Astrocyte (in vitro differentiated cells and primary cell): ENCODE data around the gene PHF11. TPM values are rescaled to one million over a fixed set of nuclear protein-coding genes. Genes with fewer than 3 reads are reported as not detected.

Source experiments
- DNase-seq: peaks from one replicate; pipeline ENCODE4 v3.0.0-alpha.2; 2010; ENCODE audit warnings: low read depth
- FAIRE-seq: peaks from 2 replicates; lab custom pipeline; 2011; peaks lifted over from hg19 to GRCh38; lab: Jason Lieb, UNC
- H2AFZ ChIP-seq: 2 replicates; pipeline ENCODE4 v1.6.0; 2012; ENCODE audit warnings: low read depth, low read length, inconsistent platforms
- H3K27ac ChIP-seq: 2 replicates; pipeline ENCODE4 v1.5.1; 2011; ENCODE audit warnings: low read depth, low read length, inconsistent platforms
- H3K27me3 ChIP-seq: 2 replicates; pipeline ENCODE4 v1.6.0; 2011; ENCODE audit warnings: low read length, inconsistent platforms; ENCODE audit not compliant: insufficient read depth
- H3K36me3 ChIP-seq: 2 replicates; pipeline ENCODE4 v1.5.1; 2011; ENCODE audit warnings: low read length, inconsistent platforms; ENCODE audit not compliant: insufficient read depth
- H3K4me1 ChIP-seq: 2 replicates; pipeline ENCODE4 v1.5.1; 2011; ENCODE audit warnings: low read length, inconsistent platforms; ENCODE audit not compliant: insufficient read depth
- H3K4me2 ChIP-seq: 2 replicates; pipeline ENCODE4 v1.6.0; 2012; ENCODE audit warnings: low read length, inconsistent platforms
- H3K4me3 ChIP-seq: 2 replicates; pipeline ENCODE4 v1.5.1; 2011; ENCODE audit warnings: low read depth, mild to moderate bottlenecking, low read length, inconsistent platforms; ENCODE audit not compliant: insufficient read depth
- H3K79me2 ChIP-seq: 2 replicates; pipeline ENCODE4 v1.6.0; 2012; ENCODE audit warnings: mild to moderate bottlenecking, low read length, inconsistent platforms; ENCODE audit not compliant: insufficient read depth
- H3K9ac ChIP-seq: 2 replicates; pipeline ENCODE4 v1.6.0; 2012; ENCODE audit warnings: mild to moderate bottlenecking, low read length, inconsistent platforms
- H3K9me3 ChIP-seq: 2 replicates; pipeline ENCODE4 v1.5.1; 2012; ENCODE audit warnings: low read depth, mild to moderate bottlenecking, low read length, inconsistent platforms; ENCODE audit not compliant: insufficient read depth
- H4K20me1 ChIP-seq: 2 replicates; pipeline ENCODE4 v1.6.0; 2012; ENCODE audit warnings: low read length, inconsistent platforms; ENCODE audit not compliant: insufficient read depth
- H3K27ac Mint-ChIP-seq: one replicate; pipeline ENCODE4 v1.8.0; 2021; ENCODE audit warnings: mild to moderate bottlenecking, mixed read lengths; ENCODE audit not compliant: unreplicated experiment
- H3K27me3 Mint-ChIP-seq: one replicate; pipeline ENCODE4 v1.8.0; 2021; ENCODE audit warnings: low read depth, mixed read lengths; ENCODE audit not compliant: unreplicated experiment
- H3K36me3 Mint-ChIP-seq: one replicate; pipeline ENCODE4 v1.8.0; 2021; ENCODE audit warnings: low read depth, mixed read lengths; ENCODE audit not compliant: unreplicated experiment
- H3K4me1 Mint-ChIP-seq: one replicate; pipeline ENCODE4 v1.8.0; 2021; ENCODE audit warnings: low read depth, mixed read lengths; ENCODE audit not compliant: unreplicated experiment
- H3K4me3 Mint-ChIP-seq: one replicate; pipeline ENCODE4 v1.8.0; 2021; ENCODE audit warnings: mild to moderate bottlenecking, moderate library complexity, mixed read lengths; ENCODE audit not compliant: unreplicated experiment
- H3K9me3 Mint-ChIP-seq: one replicate; pipeline ENCODE4 v1.8.0; 2021; ENCODE audit warnings: mild to moderate bottlenecking, mixed read lengths; ENCODE audit not compliant: unreplicated experiment
- EZH2 ChIP-seq: IDR thresholded peaks from 2 replicates; pipeline ENCODE4 v1.6.1; 2012; ENCODE audit warnings: mild to moderate bottlenecking, low read length, inconsistent platforms; ENCODE audit not compliant: insufficient read depth
- total RNA-seq: library from RNA; stranded (reverse); gene quantifications from 2 replicates; pipeline ENCODE4 v1.2.1, GENCODE V29; 2021
- TF ChIP-seq, protein P1 (sequence below): IDR thresholded peaks from 2 replicates; pipeline ENCODE4 v1.5.1; 2011; ENCODE audit warnings: low read depth, mild to moderate bottlenecking, inconsistent platforms, low read length, moderate library complexity; ENCODE audit not compliant: insufficient read depth

Gene PHF11
- total RNA-seq, 1 donor from 2014 or later, result 30.8 TPM

DNA sequence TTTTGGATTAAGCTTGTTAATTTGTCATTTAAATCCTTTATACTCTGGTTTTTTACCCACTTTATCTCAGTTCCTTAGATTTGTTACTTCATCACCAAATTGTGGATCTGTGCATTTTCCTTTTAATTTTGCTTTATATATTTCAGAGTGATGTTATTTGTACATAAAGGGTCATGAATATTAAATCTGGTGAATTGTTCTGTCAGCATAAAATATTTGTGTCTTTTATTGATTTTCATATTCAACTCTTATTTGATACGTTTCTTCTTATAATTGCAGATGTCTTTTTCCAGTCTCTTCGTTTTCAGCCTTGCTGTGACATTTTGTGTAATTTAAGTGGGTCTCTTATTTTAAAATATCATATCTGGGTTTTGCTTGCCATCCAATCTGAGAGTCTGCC is 47.0 kb upstream of the PHF11 start:
- DNase-seq, result no peak

DNA sequence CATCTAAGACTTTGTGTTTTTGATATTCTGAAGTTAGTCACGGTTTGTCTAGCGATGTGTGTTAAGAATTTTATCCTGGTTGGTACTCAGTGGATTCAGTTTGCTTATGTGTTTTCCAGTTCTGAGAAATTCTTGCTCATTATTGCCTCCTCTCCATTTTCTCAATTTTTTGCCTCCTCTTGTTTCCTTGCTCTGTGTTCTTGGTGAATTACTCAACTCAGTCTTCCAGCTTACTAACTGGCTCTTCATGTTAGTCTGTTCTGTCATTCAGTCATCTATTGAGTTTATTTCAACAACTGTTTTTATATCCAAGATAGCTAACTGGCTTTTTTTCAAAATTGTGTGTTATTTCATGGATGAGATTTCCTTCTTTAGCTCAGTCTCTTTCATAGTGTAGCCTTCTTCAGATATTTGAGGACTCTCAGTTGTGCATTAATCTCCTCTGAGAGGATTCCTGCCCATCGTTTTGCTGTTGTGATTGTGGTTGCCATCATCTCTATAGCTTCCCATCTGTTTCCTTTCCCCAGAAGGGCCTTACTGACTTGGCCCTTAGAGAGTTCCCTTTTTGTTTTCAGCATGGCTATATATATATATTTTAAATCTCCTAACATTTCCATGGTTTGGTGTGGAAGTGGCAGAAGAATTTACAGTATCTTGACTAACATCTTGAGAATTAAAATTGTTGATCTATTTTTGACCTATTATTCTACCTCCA is 45.5 kb upstream of the PHF11 start:
- Histone ChIP-seq H3K4me2 (no peak overlapping the region), H3K4me3 (no peak overlapping the region), H3K9me3 (no peaks in the 10 kb centered on the region), H3K4me1 (no peaks in the 10 kb centered on the region), H2AFZ (no peak overlapping the region), H3K27me3 (no peaks in the 10 kb centered on the region), H3K9ac (no peak overlapping the region), H3K36me3 (no peaks in the 10 kb centered on the region), H3K27ac (no peak overlapping the region), H4K20me1 (no peaks in the 10 kb centered on the region), H3K79me2 (peaks cover 8% of the 10 kb centered on the region)
- FAIRE-seq (peak; percentile 62), DNase-seq (no peak)
- Mint-ChIP-seq H3K36me3 (peaks cover 2% of the 10 kb centered on the region), H3K9me3 (no peaks in the 10 kb centered on the region), H3K4me1 (peaks cover 8% of the 10 kb centered on the region), H3K27ac (no peak overlapping the region), H3K4me3 (no peak overlapping the region), H3K27me3 (no peaks in the 10 kb centered on the region)
- TF ChIP-seq EZH2, result no peak
- TF ChIP-seq, protein P1, sequence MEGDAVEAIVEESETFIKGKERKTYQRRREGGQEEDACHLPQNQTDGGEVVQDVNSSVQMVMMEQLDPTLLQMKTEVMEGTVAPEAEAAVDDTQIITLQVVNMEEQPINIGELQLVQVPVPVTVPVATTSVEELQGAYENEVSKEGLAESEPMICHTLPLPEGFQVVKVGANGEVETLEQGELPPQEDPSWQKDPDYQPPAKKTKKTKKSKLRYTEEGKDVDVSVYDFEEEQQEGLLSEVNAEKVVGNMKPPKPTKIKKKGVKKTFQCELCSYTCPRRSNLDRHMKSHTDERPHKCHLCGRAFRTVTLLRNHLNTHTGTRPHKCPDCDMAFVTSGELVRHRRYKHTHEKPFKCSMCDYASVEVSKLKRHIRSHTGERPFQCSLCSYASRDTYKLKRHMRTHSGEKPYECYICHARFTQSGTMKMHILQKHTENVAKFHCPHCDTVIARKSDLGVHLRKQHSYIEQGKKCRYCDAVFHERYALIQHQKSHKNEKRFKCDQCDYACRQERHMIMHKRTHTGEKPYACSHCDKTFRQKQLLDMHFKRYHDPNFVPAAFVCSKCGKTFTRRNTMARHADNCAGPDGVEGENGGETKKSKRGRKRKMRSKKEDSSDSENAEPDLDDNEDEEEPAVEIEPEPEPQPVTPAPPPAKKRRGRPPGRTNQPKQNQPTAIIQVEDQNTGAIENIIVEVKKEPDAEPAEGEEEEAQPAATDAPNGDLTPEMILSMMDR, result no peak

More for the DNA sequence above, 47.0 kb upstream of the PHF11 start:
- Mint-ChIP-seq H3K36me3 (peaks cover 2% of the 10 kb centered on the region), H3K9me3 (peaks cover under 1% of the 10 kb centered on the region), H3K4me3 (no peak overlapping the region), H3K4me1 (peaks cover 4% of the 10 kb centered on the region), H3K27ac (no peak overlapping the region), H3K27me3 (no peaks in the 10 kb centered on the region)
- H3K36me3 ChIP-seq, result no peaks in the 10 kb centered on the region
- no peak overlapping the region for H3K4me3 ChIP-seq
- H3K9ac ChIP-seq, result no peak overlapping the region
- H3K4me2 ChIP-seq, result no peak overlapping the region
- H3K4me1 ChIP-seq, result no peaks in the 10 kb centered on the region
- no peak for TF ChIP-seq EZH2
- TF ChIP-seq, protein P1, result no peak
- H4K20me1 ChIP-seq, result no peaks in the 10 kb centered on the region
- no peak for FAIRE-seq
- H3K79me2 ChIP-seq, result peaks cover 8% of the 10 kb centered on the region
- H2AFZ ChIP-seq, result no peak overlapping the region
- no peaks in the 10 kb centered on the region for H3K27me3 ChIP-seq
- H3K27ac ChIP-seq, result no peak overlapping the region
- no peaks in the 10 kb centered on the region for H3K9me3 ChIP-seq

DNA sequence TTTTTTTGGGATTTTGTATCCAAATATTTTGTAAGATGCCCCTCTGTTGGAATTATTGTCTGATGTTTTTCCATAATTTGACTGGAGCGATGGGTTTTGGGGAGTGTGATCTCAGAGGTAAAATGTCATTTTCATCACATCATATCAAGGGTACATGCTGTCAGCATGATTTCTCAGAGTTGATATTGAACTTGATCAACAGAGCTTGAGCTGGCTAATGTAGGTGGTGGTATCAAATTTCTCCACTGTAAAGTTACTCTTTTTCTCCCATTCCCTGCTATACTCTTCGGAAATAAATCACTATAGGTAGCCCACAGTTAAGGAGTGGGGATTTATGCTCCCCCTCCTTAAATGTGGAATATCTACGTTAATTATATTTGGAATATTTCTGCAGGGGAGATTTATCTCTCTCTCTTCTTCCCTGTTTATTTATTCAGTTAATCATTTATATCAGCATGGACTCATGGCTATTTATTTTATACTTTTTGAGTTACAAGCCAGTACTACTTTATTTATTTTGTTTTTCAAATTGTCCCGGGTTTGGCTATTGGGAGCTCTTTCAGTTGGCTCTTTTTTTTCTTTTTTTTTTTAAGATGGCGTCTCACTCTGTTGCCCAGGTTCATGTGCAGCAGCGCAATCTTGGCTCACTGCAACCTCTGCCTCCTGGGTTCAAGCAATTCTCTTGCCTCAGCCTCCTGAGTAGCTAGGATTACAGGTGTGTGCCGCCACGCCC is 42.9 kb upstream of the PHF11 start:
- Histone ChIP-seq H3K9ac (no peak overlapping the region), H3K9me3 (no peaks in the 10 kb centered on the region), H3K27ac (no peak overlapping the region), H2AFZ (no peak overlapping the region), H4K20me1 (no peaks in the 10 kb centered on the region), H3K4me3 (no peak overlapping the region), H3K4me2 (no peak overlapping the region), H3K4me1 (no peaks in the 10 kb centered on the region), H3K27me3 (no peaks in the 10 kb centered on the region), H3K79me2 (peaks cover 2% of the 10 kb centered on the region), H3K36me3 (no peaks in the 10 kb centered on the region)
- H3K4me3 Mint-ChIP-seq, result no peak overlapping the region
- H3K27me3 Mint-ChIP-seq, result no peaks in the 10 kb centered on the region
- no peak overlapping the region for H3K27ac Mint-ChIP-seq
- FAIRE-seq (peak; percentile 49), DNase-seq (no peak)
- no peak for TF ChIP-seq EZH2
- TF ChIP-seq, protein P1, result no peak
- no peaks in the 10 kb centered on the region for H3K9me3 Mint-ChIP-seq
- peaks cover 4% of the 10 kb centered on the region for H3K4me1 Mint-ChIP-seq
- H3K36me3 Mint-ChIP-seq, result peaks cover 2% of the 10 kb centered on the region
